ENCODE results near the gene CCDC51. TPM values are rescaled to one million over a fixed set of nuclear protein-coding genes. Genes with fewer than 3 reads are reported as not detected.
A peak's percentile ranks its signal among the peaks of the same experiment; 100 is the strongest.

Gene CCDC51
- total RNA-seq, 2 experiments from 2014 or later = 24.3 to 24.4 TPM

- CTCF ChIA-PET = interaction anchor here (1.0 to 9.7 kb wide), 8 partner anchors 10 to 126 kb away, joined by 3 to 290 read pairs (median 16); partner anchors contain the start of gene ATRIP
- H3K4me1 Mint-ChIP-seq (ENCODE audit: low read depth) = peaks cover 11% of the 10 kb centered on the region
- intact Hi-C loops (cut with micrococcal nuclease) = no loop called here
- DNase-seq = no peak
- H3K36me3 Mint-ChIP-seq = peaks cover 4% of the 10 kb centered on the region
- no peaks in the 10 kb centered on the region for H3K9me3 Mint-ChIP-seq
- no peak overlapping the region for H3K4me3 Mint-ChIP-seq
- H3K27me3 Mint-ChIP-seq = no peaks in the 10 kb centered on the region
- POLR2A ChIA-PET = interaction anchor here (0.6 kb wide), 1 partner anchor 110 kb away, joined by 3 read pairs; no protein-coding TSS in a partner anchor
- H3K27ac Mint-ChIP-seq = no peak overlapping the region
Measured at GRCh38 chr3:48433472-48434118, 6.3 kb downstream of the CCDC51 start.

- no peak overlapping the region for H3K4me3 Mint-ChIP-seq
- peaks cover 4% of the 10 kb centered on the region for H3K36me3 Mint-ChIP-seq
- peaks cover 7% of the 10 kb centered on the region for H3K4me1 Mint-ChIP-seq (ENCODE audit: low read depth)
- ChIA-PET POLR2A (interaction anchor here (0.6 kb wide), 1 partner anchor 109 kb away, joined by 3 read pairs; no protein-coding TSS in a partner anchor), CTCF (interaction anchor here (0.8 to 9.7 kb wide), 7 partner anchors 11 to 238 kb away, joined by 3 to 290 read pairs (median 4); no protein-coding TSS in a partner anchor)
- no peaks in the 10 kb centered on the region for H3K27me3 Mint-ChIP-seq
- no peaks in the 10 kb centered on the region for H3K9me3 Mint-ChIP-seq
- intact Hi-C loops (cut with micrococcal nuclease) = no loop called here
- H3K27ac Mint-ChIP-seq = no peak overlapping the region
- no peak for DNase-seq
Measured at GRCh38 chr3:48432411-48433371, 7.2 kb downstream of the CCDC51 start.

- H3K27me3 Mint-ChIP-seq = no peaks in the 10 kb centered on the region
- no peaks in the 10 kb centered on the region for H3K9me3 Mint-ChIP-seq
- intact Hi-C loops (cut with micrococcal nuclease) = no loop called here
- H3K36me3 Mint-ChIP-seq = peaks cover 4% of the 10 kb centered on the region
- ChIA-PET CTCF (interaction anchor here (0.7 to 9.7 kb wide), 4 partner anchors 30 to 231 kb away, joined by 3 to 290 read pairs (median 8); partner anchors contain the start of gene CELSR3), POLR2A (interaction anchor here (1.0 to 1.1 kb wide), 2 partner anchors 8 to 9 kb away, joined by 3 read pairs; partner anchors contain the start of genes CCDC51 and TMA7)
- no peak for DNase-seq
- peaks cover 5% of the 10 kb centered on the region for H3K4me1 Mint-ChIP-seq (ENCODE audit: low read depth)
- no peak overlapping the region for H3K4me3 Mint-ChIP-seq
- H3K27ac Mint-ChIP-seq = no peak overlapping the region
Measured at GRCh38 chr3:48431224-48432029, 8.5 kb downstream of the CCDC51 start.

GRCh38 chr3:48430708-48431101 lies 9.2 kb downstream of the CCDC51 start:
- no peaks in the 10 kb centered on the region for H3K9me3 Mint-ChIP-seq
- no peaks in the 10 kb centered on the region for H3K27me3 Mint-ChIP-seq
- H3K4me1 Mint-ChIP-seq (ENCODE audit: low read depth) = peaks cover 5% of the 10 kb centered on the region
- no peak overlapping the region for H3K27ac Mint-ChIP-seq
- ChIA-PET CTCF (interaction anchor here (0.7 to 2.4 kb wide), 3 partner anchors 29 to 232 kb away, joined by 3 to 11 read pairs (median 4); partner anchors contain the start of gene CELSR3), POLR2A (interaction anchor here (1.0 to 1.1 kb wide), 2 partner anchors 9 to 10 kb away, joined by 3 read pairs; partner anchors contain the start of genes CCDC51 and TMA7)
- DNase-seq = no peak
- intact Hi-C loops (cut with micrococcal nuclease) = no loop called here
- peak overlapping the region; percentile 69 for H3K4me3 Mint-ChIP-seq
- H3K36me3 Mint-ChIP-seq = peaks cover 4% of the 10 kb centered on the region

GRCh38 chr3:48429960-48430707 lies 9.8 kb downstream of the CCDC51 start, which contains the start of gene PLXNB1:
Gene PLXNB1 (minus strand): TSS chr3:48430086. CDS start chr3:48424611, 5,475 bp downstream.
- CTCF ChIA-PET = interaction anchor here (1.2 to 2.4 kb wide), 2 partner anchors 29 to 119 kb away, joined by 4 to 11 read pairs; no protein-coding TSS in a partner anchor
- H3K27me3 Mint-ChIP-seq = no peaks in the 10 kb centered on the region
- POLR2A ChIA-PET = interaction anchor here (1.0 kb wide), 1 partner anchor 10 kb away, joined by 3 read pairs; the partner anchor contains the start of genes CCDC51 and TMA7
- intact Hi-C loops (cut with micrococcal nuclease) = no loop called here
- H3K27ac Mint-ChIP-seq = no peak within 1 kb of the TSS
- no peaks in the 10 kb centered on the region for H3K9me3 Mint-ChIP-seq
- peaks cover 5% of the 10 kb centered on the region for H3K4me1 Mint-ChIP-seq (ENCODE audit: low read depth)
- peak within 1 kb of the TSS; percentile 69 for H3K4me3 Mint-ChIP-seq
- peaks cover 4% of the 10 kb centered on the region for H3K36me3 Mint-ChIP-seq
- DNase-seq = peak; percentile 20

GRCh38 chr3:48429317-48429959 lies 10.5 kb downstream of the CCDC51 start:
- H3K36me3 Mint-ChIP-seq = peaks cover 4% of the 10 kb centered on the region
- ChIA-PET POLR2A (interaction anchor here (1.0 kb wide), 2 partner anchors 10 to 44 kb away, joined by 3 read pairs; partner anchors contain the start of gene CCDC51), CTCF (interaction anchor here (2.4 kb wide), 1 partner anchor 28 kb away, joined by 11 read pairs; no protein-coding TSS in a partner anchor)
- peak overlapping the region; percentile 69 for H3K4me3 Mint-ChIP-seq
- no peak overlapping the region for H3K27ac Mint-ChIP-seq
- no peaks in the 10 kb centered on the region for H3K27me3 Mint-ChIP-seq
- intact Hi-C loops (cut with micrococcal nuclease) = no loop called here
- peaks cover 4% of the 10 kb centered on the region for H3K4me1 Mint-ChIP-seq (ENCODE audit: low read depth)
- DNase-seq = peak; percentile 61
- no peaks in the 10 kb centered on the region for H3K9me3 Mint-ChIP-seq

- Mint-ChIP-seq H3K4me3 (peak overlapping the region; percentile 38), H3K9me3 (no peaks in the 10 kb centered on the region), H3K27ac (no peak overlapping the region), H3K36me3 (peaks cover 4% of the 10 kb centered on the region), H3K4me1 (ENCODE audit: low read depth) (peaks cover 2% of the 10 kb centered on the region), H3K27me3 (no peaks in the 10 kb centered on the region)
- intact Hi-C loops (cut with micrococcal nuclease) = no loop called here
- ChIA-PET POLR2A (interaction anchor here (1.0 kb wide), 2 partner anchors 11 to 45 kb away, joined by 3 read pairs; partner anchors contain the start of gene CCDC51), CTCF (interaction anchor here (1.0 to 2.4 kb wide), 2 partner anchors 27 to 28 kb away, joined by 3 to 11 read pairs; no protein-coding TSS in a partner anchor)
- no peak for DNase-seq
Measured at GRCh38 chr3:48428572-48429316, 11.2 kb downstream of the CCDC51 start.

- Mint-ChIP-seq H3K4me3 (peak overlapping the region; percentile 28), H3K27ac (no peak overlapping the region), H3K9me3 (no peaks in the 10 kb centered on the region), H3K27me3 (no peaks in the 10 kb centered on the region), H3K36me3 (peaks cover 4% of the 10 kb centered on the region), H3K4me1 (ENCODE audit: low read depth) (peaks cover 2% of the 10 kb centered on the region)
- DNase-seq = no peak
- CTCF ChIA-PET = interaction anchor here (1.0 kb wide), 1 partner anchor 27 kb away, joined by 3 read pairs; no protein-coding TSS in a partner anchor
- POLR2A ChIA-PET = interaction anchor here (1.0 kb wide), 2 partner anchors 11 to 46 kb away, joined by 3 read pairs; partner anchors contain the start of gene CCDC51
- intact Hi-C loops (cut with micrococcal nuclease) = no loop called here
Measured at GRCh38 chr3:48428088-48428571, 11.8 kb downstream of the CCDC51 start.

GRCh38 chr3:48427630-48427962 lies 12.3 kb downstream of the CCDC51 start:
- Mint-ChIP-seq H3K4me3 (peak overlapping the region; percentile 28), H3K9me3 (no peaks in the 10 kb centered on the region), H3K27me3 (no peaks in the 10 kb centered on the region), H3K4me1 (ENCODE audit: low read depth) (peaks cover 2% of the 10 kb centered on the region), H3K27ac (no peak overlapping the region), H3K36me3 (peaks cover 4% of the 10 kb centered on the region)
- intact Hi-C loops (cut with micrococcal nuclease) = no loop called here
- ChIA-PET POLR2A (no interaction called here), CTCF (interaction anchor here (9.5 kb wide), 1 partner anchor 8 kb away, joined by 60 read pairs; no protein-coding TSS in a partner anchor)
- DNase-seq = no peak
